Adipocyte (in vitro differentiated cells): ENCODE measurements around the gene FBL.

ENCODE experiments used
- DNase-seq: peaks from one replicate; pipeline ENCODE4 v3.0.0-alpha.2; 2015; ENCODE audit warnings: low read depth
- H3K27me3 ChIP-seq: replicated peaks from 2 replicates; pipeline ENCODE4 v1.7.0; 2013; ENCODE audit warnings: mild to moderate bottlenecking, low read length, moderate library complexity; ENCODE audit not compliant: control insufficient read depth, insufficient read depth
- H3K36me3 ChIP-seq: 2 replicates; pipeline ENCODE4 v1.7.0; 2013; ENCODE audit warnings: low read length, mild to moderate bottlenecking, moderate library complexity; ENCODE audit not compliant: control insufficient read depth, insufficient read depth, severe bottlenecking
- H3K4me1 ChIP-seq: 2 replicates; pipeline ENCODE4 v1.7.0; 2013; ENCODE audit warnings: mild to moderate bottlenecking, low read length, moderate library complexity; ENCODE audit not compliant: control insufficient read depth, insufficient read depth
- H3K4me3 ChIP-seq: 2 replicates; pipeline ENCODE4 v1.7.0; 2013; ENCODE audit warnings: mild to moderate bottlenecking, low read length, moderate library complexity
- H3K9ac ChIP-seq: 2 replicates; pipeline ENCODE4 v1.7.0; 2013; ENCODE audit warnings: mild to moderate bottlenecking, low read length, moderate library complexity
- H3K9me3 ChIP-seq: 2 replicates; pipeline ENCODE4 v1.7.0; 2013; ENCODE audit warnings: mild to moderate bottlenecking, low read length, moderate library complexity; ENCODE audit not compliant: control insufficient read depth

FBL gene

GRCh38 chr19:39839678-39840327, 6.4 kb downstream of the FBL start:
- H3K36me3 ChIP-seq = peaks cover 52% of the 10 kb centered on the region
- no peak for DNase-seq

GRCh38 chr19:39838569-39838968, 7.6 kb downstream of the FBL start:
- no peaks in the 10 kb centered on the region for H3K27me3 ChIP-seq
- no peaks in the 10 kb centered on the region for H3K9me3 ChIP-seq
- no peak for DNase-seq
- H3K9ac ChIP-seq = no peak overlapping the region
- H3K4me1 ChIP-seq = peaks cover 9% of the 10 kb centered on the region
- peaks cover 58% of the 10 kb centered on the region for H3K36me3 ChIP-seq
- no peak overlapping the region for H3K4me3 ChIP-seq

More at GRCh38 chr19:39839678-39840327, 6.4 kb downstream of the FBL start:
- H3K4me1 ChIP-seq = peaks cover 17% of the 10 kb centered on the region
- no peaks in the 10 kb centered on the region for H3K27me3 ChIP-seq
- no peaks in the 10 kb centered on the region for H3K9me3 ChIP-seq
- peak overlapping the region; percentile 4 for H3K9ac ChIP-seq
- H3K4me3 ChIP-seq = no peak overlapping the region

GRCh38 chr19:39837978-39838377, 8.2 kb downstream of the FBL start:
- no peak overlapping the region for H3K9ac ChIP-seq
- H3K4me3 ChIP-seq = no peak overlapping the region
- DNase-seq = no peak
- peaks cover 9% of the 10 kb centered on the region for H3K4me1 ChIP-seq
- H3K36me3 ChIP-seq = peaks cover 58% of the 10 kb centered on the region
- H3K9me3 ChIP-seq = no peaks in the 10 kb centered on the region
- no peaks in the 10 kb centered on the region for H3K27me3 ChIP-seq

- Histone ChIP-seq H3K9ac (peak overlapping the region; percentile 90), H3K9me3 (no peaks in the 10 kb centered on the region), H3K27me3 (no peaks in the 10 kb centered on the region), H3K4me3 (peak overlapping the region; percentile 93), H3K36me3 (peaks cover 67% of the 10 kb centered on the region), H3K4me1 (peaks cover 17% of the 10 kb centered on the region)
- DNase-seq = no peak
Measured at GRCh38 chr19:39834287-39834841, 11.8 kb downstream of the FBL start.

GRCh38 chr19:39833464-39834286, 12.5 kb downstream of the FBL start, which contains the start of gene DYRK1B:
DYRK1B (minus strand) TSS chr19:39834162; CDS start chr19:39831867, 2,295 bp downstream.
- Histone ChIP-seq H3K27me3 (no peaks in the 10 kb centered on the region), H3K36me3 (peaks cover 66% of the 10 kb centered on the region), H3K9ac (peak within 1 kb of the TSS; percentile 90), H3K4me3 (peak within 1 kb of the TSS; percentile 93), H3K4me1 (peaks cover 17% of the 10 kb centered on the region), H3K9me3 (no peaks in the 10 kb centered on the region)
- DNase-seq = peak; percentile 99

GRCh38 chr19:39833160-39833463, 13.1 kb downstream of the FBL start:
- H3K4me1 ChIP-seq = peaks cover 17% of the 10 kb centered on the region
- no peak for DNase-seq
- H3K9ac ChIP-seq = peak overlapping the region; percentile 90
- H3K9me3 ChIP-seq = no peaks in the 10 kb centered on the region
- H3K36me3 ChIP-seq = peaks cover 67% of the 10 kb centered on the region
- H3K27me3 ChIP-seq = no peaks in the 10 kb centered on the region
- H3K4me3 ChIP-seq = peak overlapping the region; percentile 93

- Histone ChIP-seq H3K4me1 (peaks cover 17% of the 10 kb centered on the region), H3K9me3 (no peaks in the 10 kb centered on the region), H3K9ac (peak overlapping the region; percentile 90), H3K27me3 (no peaks in the 10 kb centered on the region), H3K36me3 (peaks cover 64% of the 10 kb centered on the region), H3K4me3 (peak overlapping the region; percentile 93)
- DNase-seq = peak; percentile 9
Measured at GRCh38 chr19:39832341-39833083, 13.7 kb downstream of the FBL start.

GRCh38 chr19:39831679-39832078, 14.5 kb downstream of the FBL start:
- peaks cover 59% of the 10 kb centered on the region for H3K36me3 ChIP-seq
- no peaks in the 10 kb centered on the region for H3K27me3 ChIP-seq
- no peak for DNase-seq
- no peak overlapping the region for H3K9ac ChIP-seq
- H3K4me1 ChIP-seq = peaks cover 17% of the 10 kb centered on the region
- no peaks in the 10 kb centered on the region for H3K9me3 ChIP-seq
- no peak overlapping the region for H3K4me3 ChIP-seq

GRCh38 chr19:39830847-39831246, 15.3 kb downstream of the FBL start:
- H3K9ac ChIP-seq = no peak overlapping the region
- H3K36me3 ChIP-seq = peaks cover 58% of the 10 kb centered on the region
- no peak overlapping the region for H3K4me3 ChIP-seq
- no peak for DNase-seq
- peaks cover 17% of the 10 kb centered on the region for H3K4me1 ChIP-seq
- no peaks in the 10 kb centered on the region for H3K27me3 ChIP-seq
- no peaks in the 10 kb centered on the region for H3K9me3 ChIP-seq

- DNase-seq = no peak
- Histone ChIP-seq H3K36me3 (peaks cover 56% of the 10 kb centered on the region), H3K4me1 (peaks cover 17% of the 10 kb centered on the region), H3K27me3 (no peaks in the 10 kb centered on the region), H3K9me3 (no peaks in the 10 kb centered on the region), H3K9ac (no peak overlapping the region), H3K4me3 (no peak overlapping the region)
Measured at GRCh38 chr19:39830406-39830805, 15.8 kb downstream of the FBL start.
